ENCODE measurements around the gene EML4. TPM values are rescaled to one million over a fixed set of nuclear protein-coding genes. Genes with fewer than 3 reads are reported as not detected.
"Not testable (repeated sequence)": the region's sequence is repeated elsewhere in the genome, so short reads cannot be mapped to it uniquely, and the experiment has no call there.

Gene EML4
- total RNA-seq, 1 experiment from 2014 or later = 156 TPM

- in situ Hi-C loops (cut with HindIII; ENCODE audit: low sequenced_read_pairs); DNase-seq (ENCODE audit: low spot score): not testable (repeated sequence)
Observed at GRCh38 chr2:42334865-42335264, 165.7 kb downstream of the EML4 start.

- in situ Hi-C loops (cut with HindIII; ENCODE audit: low sequenced_read_pairs) = no loop called here
- DNase-seq (ENCODE audit: low spot score) = no peak
Observed at GRCh38 chr2:42335514-42336104, 166.5 kb downstream of the EML4 start.

GRCh38 chr2:42336361-42336965, 167.3 kb downstream of the EML4 start:
- DNase-seq (ENCODE audit: low spot score) = no peak
- in situ Hi-C loops (cut with HindIII; ENCODE audit: low sequenced_read_pairs) = no loop called here

- DNase-seq (ENCODE audit: low spot score) = no peak
- in situ Hi-C loops (cut with HindIII; ENCODE audit: low sequenced_read_pairs) = no loop called here
Observed at GRCh38 chr2:42337356-42337820, 168.2 kb downstream of the EML4 start.

GRCh38 chr2:42337846-42338566, 168.9 kb downstream of the EML4 start:
- DNase-seq (ENCODE audit: low spot score) = no peak
- in situ Hi-C loops (cut with HindIII; ENCODE audit: low sequenced_read_pairs) = no loop called here

GRCh38 chr2:42338567-42339190, 169.5 kb downstream of the EML4 start:
- peak; percentile 85 for DNase-seq (ENCODE audit: low spot score)
- in situ Hi-C loops (cut with HindIII; ENCODE audit: low sequenced_read_pairs) = no loop called here

- peak; percentile 58 for DNase-seq (ENCODE audit: low spot score)
- in situ Hi-C loops (cut with HindIII; ENCODE audit: low sequenced_read_pairs) = no loop called here
Observed at GRCh38 chr2:42339191-42339912, 170.2 kb downstream of the EML4 start.

GRCh38 chr2:42340045-42340937, 171.1 kb downstream of the EML4 start:
- in situ Hi-C loops (cut with HindIII; ENCODE audit: low sequenced_read_pairs) = no loop called here
- no peak for DNase-seq (ENCODE audit: low spot score)

GRCh38 chr2:42340938-42341636, 171.9 kb downstream of the EML4 start:
- in situ Hi-C loops (cut with HindIII; ENCODE audit: low sequenced_read_pairs) = no loop called here
- DNase-seq (ENCODE audit: low spot score) = no peak

GRCh38 chr2:42342061-42342794, 173.1 kb downstream of the EML4 start:
- in situ Hi-C loops (cut with HindIII; ENCODE audit: low sequenced_read_pairs) = no loop called here
- no peak for DNase-seq (ENCODE audit: low spot score)

- in situ Hi-C loops (cut with HindIII; ENCODE audit: low sequenced_read_pairs) = no loop called here
Observed at GRCh38 chr2:42342795-42343241, 173.7 kb downstream of the EML4 start.

GRCh38 chr2:42345986-42346385, 176.8 kb downstream of the EML4 start:
- DNase-seq (ENCODE audit: low spot score) = no peak
- in situ Hi-C loops (cut with HindIII; ENCODE audit: low sequenced_read_pairs) = no loop called here

More at GRCh38 chr2:42342795-42343241, 173.7 kb downstream of the EML4 start:
- DNase-seq (ENCODE audit: low spot score) = no peak

GRCh38 chr2:42346856-42347255, 177.7 kb downstream of the EML4 start:
- in situ Hi-C loops (cut with HindIII; ENCODE audit: low sequenced_read_pairs); DNase-seq (ENCODE audit: low spot score): not testable (repeated sequence)

GRCh38 chr2:42347518-42347917, 178.4 kb downstream of the EML4 start:
- DNase-seq (ENCODE audit: low spot score); in situ Hi-C loops (cut with HindIII; ENCODE audit: low sequenced_read_pairs): not testable (repeated sequence)

- in situ Hi-C loops (cut with HindIII; ENCODE audit: low sequenced_read_pairs) = no loop called here
- no peak for DNase-seq (ENCODE audit: low spot score)
Observed at GRCh38 chr2:42348113-42348805, 179.1 kb downstream of the EML4 start.

GRCh38 chr2:42350434-42351063, 181.4 kb downstream of the EML4 start:
- DNase-seq (ENCODE audit: low spot score) = no peak
- in situ Hi-C loops (cut with HindIII; ENCODE audit: low sequenced_read_pairs) = no loop called here

Measured in G401 (cell line).